Endothelial cell (in vitro differentiated cells): Measurements from ENCODE around the gene COL4A6. TPM values are rescaled to one million over a fixed set of nuclear protein-coding genes. Genes with fewer than 3 reads are reported as not detected.

Experiments
- DNase-seq: peaks from one replicate; pipeline ENCODE4 v3.0.0; 2021; ENCODE audit warnings: low spot score
- H3K27ac Mint-ChIP-seq: one replicate; pipeline ENCODE4 v1.8.0; 2021; ENCODE audit warnings: mixed read lengths, inconsistent platforms; ENCODE audit not compliant: unreplicated experiment
- H3K27me3 Mint-ChIP-seq: one replicate; pipeline ENCODE4 v1.8.0; 2021; ENCODE audit warnings: mild to moderate bottlenecking, moderate library complexity, mixed read lengths, inconsistent platforms; ENCODE audit not compliant: unreplicated experiment
- H3K36me3 Mint-ChIP-seq: one replicate; pipeline ENCODE4 v1.8.0; 2021; ENCODE audit warnings: mild to moderate bottlenecking, low read depth, mixed read lengths, inconsistent platforms; ENCODE audit not compliant: unreplicated experiment
- H3K4me1 Mint-ChIP-seq: one replicate; pipeline ENCODE4 v1.8.0; 2021; ENCODE audit warnings: mild to moderate bottlenecking, mixed read lengths, inconsistent platforms; ENCODE audit not compliant: unreplicated experiment
- H3K4me3 Mint-ChIP-seq: one replicate; pipeline ENCODE4 v1.8.0; 2021; ENCODE audit warnings: mild to moderate bottlenecking, mixed read lengths, inconsistent platforms; ENCODE audit not compliant: unreplicated experiment
- H3K9me3 Mint-ChIP-seq: one replicate; pipeline ENCODE4 v1.8.0; 2021; ENCODE audit warnings: mixed read lengths, inconsistent platforms; ENCODE audit not compliant: unreplicated experiment
- total RNA-seq: library from RNA; stranded (reverse); fragmentation: NEBNext Ultra II Directional; extraction: Animal tissue kit (Norgen Biotek cat#: 25700); gene quantifications from one replicate; pipeline ENCODE4 v1.2.1, GENCODE V29; 2021; ENCODE audit not compliant: unreplicated experiment
- TF ChIP-seq, protein P1 (sequence below): fragments of 200-600 bp; sonication (generic); IDR thresholded peaks from one replicate; pipeline ENCODE4 v1.5.0; 2021; ENCODE audit warnings: antibody characterized with exemption; ENCODE audit not compliant: unreplicated experiment

Gene COL4A6
- total RNA-seq, 1 donor from 2014 or later = 10.5 TPM

DNA sequence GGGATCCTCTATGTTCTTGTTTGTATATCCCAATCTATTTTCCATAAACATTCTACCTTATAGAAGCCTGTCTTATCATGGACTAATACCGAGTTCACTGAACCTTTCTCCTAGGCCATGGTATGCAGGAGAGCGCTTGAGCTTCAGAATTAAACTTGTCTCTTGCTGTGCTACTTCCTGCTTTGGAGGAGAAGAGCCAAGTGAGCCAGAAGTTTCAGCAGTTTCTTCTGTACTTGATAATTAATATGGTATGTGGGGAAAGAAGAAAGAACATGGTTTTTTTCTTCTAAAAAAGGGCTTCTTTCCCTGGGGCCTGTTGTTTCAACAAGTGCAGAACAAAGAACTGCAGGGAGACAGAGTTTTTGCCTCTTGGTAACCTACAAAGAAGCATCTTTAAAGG is 173.8 kb downstream of the COL4A6 start:
- TF ChIP-seq, protein P1, sequence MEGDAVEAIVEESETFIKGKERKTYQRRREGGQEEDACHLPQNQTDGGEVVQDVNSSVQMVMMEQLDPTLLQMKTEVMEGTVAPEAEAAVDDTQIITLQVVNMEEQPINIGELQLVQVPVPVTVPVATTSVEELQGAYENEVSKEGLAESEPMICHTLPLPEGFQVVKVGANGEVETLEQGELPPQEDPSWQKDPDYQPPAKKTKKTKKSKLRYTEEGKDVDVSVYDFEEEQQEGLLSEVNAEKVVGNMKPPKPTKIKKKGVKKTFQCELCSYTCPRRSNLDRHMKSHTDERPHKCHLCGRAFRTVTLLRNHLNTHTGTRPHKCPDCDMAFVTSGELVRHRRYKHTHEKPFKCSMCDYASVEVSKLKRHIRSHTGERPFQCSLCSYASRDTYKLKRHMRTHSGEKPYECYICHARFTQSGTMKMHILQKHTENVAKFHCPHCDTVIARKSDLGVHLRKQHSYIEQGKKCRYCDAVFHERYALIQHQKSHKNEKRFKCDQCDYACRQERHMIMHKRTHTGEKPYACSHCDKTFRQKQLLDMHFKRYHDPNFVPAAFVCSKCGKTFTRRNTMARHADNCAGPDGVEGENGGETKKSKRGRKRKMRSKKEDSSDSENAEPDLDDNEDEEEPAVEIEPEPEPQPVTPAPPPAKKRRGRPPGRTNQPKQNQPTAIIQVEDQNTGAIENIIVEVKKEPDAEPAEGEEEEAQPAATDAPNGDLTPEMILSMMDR = no peak
- no peaks in the 10 kb centered on the region for H3K9me3 Mint-ChIP-seq
- no peaks in the 10 kb centered on the region for H3K27me3 Mint-ChIP-seq
- no peak overlapping the region for H3K4me3 Mint-ChIP-seq
- no peak overlapping the region for H3K27ac Mint-ChIP-seq
- no peak for DNase-seq
- H3K36me3 Mint-ChIP-seq = no peaks in the 10 kb centered on the region
- no peaks in the 10 kb centered on the region for H3K4me1 Mint-ChIP-seq

DNA sequence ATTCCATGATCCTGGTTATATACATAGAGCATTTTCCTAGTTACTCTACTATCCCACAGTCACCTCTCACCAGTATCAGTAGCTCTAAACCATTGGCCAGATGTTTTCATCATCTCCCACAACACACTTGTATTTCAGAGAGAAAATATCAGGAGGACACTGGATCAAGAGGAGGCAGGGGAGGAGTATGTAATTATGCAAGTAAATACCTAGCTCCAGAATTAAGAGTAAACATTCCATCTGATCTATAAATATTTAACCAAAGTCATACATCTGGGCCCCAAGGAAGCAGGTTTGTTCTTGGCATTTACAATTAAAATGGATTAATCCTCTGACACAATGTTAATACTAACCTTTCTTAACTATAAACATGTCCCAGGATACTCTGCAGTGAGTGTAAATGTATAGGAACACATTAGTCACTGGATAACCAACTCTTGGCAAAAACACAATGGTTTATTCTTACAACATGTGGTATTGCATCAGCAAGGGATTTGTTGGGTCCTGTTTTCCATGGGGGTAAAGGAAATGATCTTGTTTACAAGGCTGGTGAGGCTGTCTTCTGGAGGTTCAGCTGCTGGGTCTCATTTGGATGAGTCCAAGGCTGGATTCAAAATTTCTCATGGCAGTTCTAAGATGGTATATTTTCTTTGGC is 176.5 kb downstream of the COL4A6 start:
- no peak for DNase-seq
- TF ChIP-seq, protein P1 = no peak
- no peaks in the 10 kb centered on the region for H3K36me3 Mint-ChIP-seq
- no peaks in the 10 kb centered on the region for H3K9me3 Mint-ChIP-seq
- no peak overlapping the region for H3K27ac Mint-ChIP-seq
- no peak overlapping the region for H3K4me3 Mint-ChIP-seq
- H3K27me3 Mint-ChIP-seq = no peaks in the 10 kb centered on the region
- no peaks in the 10 kb centered on the region for H3K4me1 Mint-ChIP-seq

DNA sequence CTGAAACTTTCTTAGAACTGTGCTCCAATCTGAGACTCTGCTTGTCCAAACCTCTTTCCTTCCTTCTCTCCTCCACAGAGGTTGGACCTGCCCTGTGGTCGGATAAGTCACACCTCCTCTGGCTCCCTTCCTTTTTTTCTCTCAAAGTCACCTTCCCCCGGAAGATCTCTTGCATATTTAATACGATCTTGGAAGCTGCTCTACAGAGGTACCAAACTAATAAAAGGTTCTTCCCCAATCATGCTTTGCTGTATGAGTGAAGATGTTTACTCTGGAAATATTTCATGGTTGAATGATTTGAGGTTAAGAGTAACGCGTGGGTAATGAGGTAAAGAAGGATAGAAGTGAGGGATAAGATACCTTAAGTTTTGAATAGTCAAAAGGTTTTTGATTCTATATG is 180.7 kb downstream of the COL4A6 start:
- Mint-ChIP-seq H3K4me1 (no peaks in the 10 kb centered on the region), H3K36me3 (no peaks in the 10 kb centered on the region), H3K27me3 (no peaks in the 10 kb centered on the region), H3K9me3 (no peaks in the 10 kb centered on the region), H3K27ac (no peak overlapping the region), H3K4me3 (no peak overlapping the region)
- DNase-seq = no peak
- TF ChIP-seq, protein P1 = no peak

DNA sequence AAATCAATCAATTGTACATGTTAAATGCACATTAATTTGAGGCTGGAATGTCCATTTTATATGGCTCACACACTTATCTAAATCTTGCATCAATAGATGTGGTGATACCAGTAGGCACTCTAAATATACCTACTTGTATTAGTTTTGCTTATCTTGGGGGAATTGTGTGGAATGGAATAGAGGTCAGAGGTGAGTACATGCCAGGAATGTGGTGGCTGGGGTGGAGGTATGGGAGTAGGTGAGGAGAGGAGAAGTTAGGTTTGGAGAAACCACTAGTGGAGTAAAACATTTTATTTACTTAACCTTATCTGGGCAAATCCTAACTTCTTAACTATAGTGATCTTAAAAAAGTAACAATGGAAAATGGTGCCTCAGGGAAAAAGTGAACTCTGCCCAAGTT is 183.6 kb downstream of the COL4A6 start:
- Mint-ChIP-seq H3K36me3 (no peaks in the 10 kb centered on the region), H3K4me1 (no peaks in the 10 kb centered on the region), H3K4me3 (no peak overlapping the region), H3K27ac (no peak overlapping the region), H3K9me3 (no peaks in the 10 kb centered on the region), H3K27me3 (no peaks in the 10 kb centered on the region)
- no peak for DNase-seq
- TF ChIP-seq, protein P1 = no peak

DNA sequence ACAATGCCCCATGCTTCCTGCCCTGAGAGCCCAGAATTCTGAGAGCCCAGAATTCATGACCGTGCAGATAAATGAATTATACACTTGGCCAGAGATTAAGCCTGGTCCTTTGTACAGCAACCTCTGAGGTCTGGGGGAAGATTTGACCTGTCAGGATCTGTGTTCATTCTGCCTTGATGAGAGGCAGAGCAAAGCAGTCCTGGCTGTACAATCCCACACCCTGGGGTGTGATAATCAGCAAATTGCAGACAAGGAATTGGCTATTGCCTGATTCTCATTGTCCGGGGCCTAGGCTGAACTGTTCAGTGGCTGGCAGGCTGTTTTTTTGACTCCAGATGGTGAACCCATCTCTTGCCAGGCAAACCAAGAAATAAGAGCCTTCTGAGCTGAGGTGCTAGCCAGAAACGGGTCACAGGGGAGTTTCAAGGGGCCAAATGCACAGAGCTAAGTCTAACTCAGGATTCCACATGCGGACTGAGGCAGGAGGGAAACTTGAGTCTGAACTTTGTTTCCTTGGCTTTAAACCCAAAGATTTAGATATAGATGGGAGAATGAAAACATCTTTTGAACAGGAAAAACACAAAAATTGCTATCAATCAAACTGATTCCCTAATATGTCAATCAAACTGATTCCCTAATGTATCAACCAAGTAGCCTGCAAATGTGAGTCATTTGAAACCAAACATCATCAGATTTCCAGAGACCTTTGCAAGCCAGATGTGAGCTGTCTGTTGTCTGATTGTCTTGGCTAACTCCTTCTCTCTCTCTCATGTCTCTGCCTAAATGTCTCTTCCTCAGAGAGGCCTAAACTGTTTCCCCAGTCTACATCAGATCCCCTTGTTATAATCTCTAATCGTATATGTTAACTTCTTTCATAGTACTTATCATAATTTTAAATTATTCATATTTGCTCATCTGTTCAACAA is 187.3 kb downstream of the COL4A6 start:
- Mint-ChIP-seq H3K4me1 (no peaks in the 10 kb centered on the region), H3K27ac (no peak overlapping the region), H3K4me3 (no peak overlapping the region), H3K27me3 (no peaks in the 10 kb centered on the region), H3K36me3 (no peaks in the 10 kb centered on the region), H3K9me3 (no peaks in the 10 kb centered on the region)
- no peak for DNase-seq
- TF ChIP-seq, protein P1 = no peak
